PC-9 (cell line): Measurements from ENCODE around the gene ERBB4.

Source experiments
- EZH2 ChIP-seq: fragments of 200-600 bp; sonication (generic); IDR thresholded peaks from 2 replicates; pipeline ENCODE4 v1.8.0; 2017; ENCODE audit warnings: antibody characterized with exemption, low read depth
- TF ChIP-seq, protein P1 (sequence below): fragments of 200-600 bp; sonication (generic); conservative IDR thresholded peaks from 2 replicates; pipeline ENCODE4 v1.6.1; 2017; ENCODE audit warnings: mixed run types, antibody characterized with exemption, mild to moderate bottlenecking, moderate library complexity

DNA sequence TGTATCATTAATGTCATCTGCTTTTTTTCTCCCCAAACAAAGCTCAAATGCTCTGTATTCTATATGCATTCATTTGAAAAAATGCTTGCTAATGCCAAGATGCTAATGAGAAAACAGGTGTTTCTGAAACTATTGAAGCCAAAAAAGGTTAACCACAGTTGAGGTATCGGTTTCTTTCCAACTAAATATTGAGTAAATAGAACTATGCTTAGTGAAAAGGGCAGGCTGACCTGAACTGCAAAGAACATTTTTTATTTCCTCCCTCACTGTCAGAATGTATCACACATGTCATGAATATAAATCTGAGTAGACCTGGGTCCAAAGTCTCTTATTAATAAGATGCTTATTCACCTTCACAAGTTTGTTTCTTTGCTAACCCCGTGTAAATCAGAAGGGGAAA lies 1115.6 kb downstream of the ERBB4 start:
- TF ChIP-seq, protein P1, sequence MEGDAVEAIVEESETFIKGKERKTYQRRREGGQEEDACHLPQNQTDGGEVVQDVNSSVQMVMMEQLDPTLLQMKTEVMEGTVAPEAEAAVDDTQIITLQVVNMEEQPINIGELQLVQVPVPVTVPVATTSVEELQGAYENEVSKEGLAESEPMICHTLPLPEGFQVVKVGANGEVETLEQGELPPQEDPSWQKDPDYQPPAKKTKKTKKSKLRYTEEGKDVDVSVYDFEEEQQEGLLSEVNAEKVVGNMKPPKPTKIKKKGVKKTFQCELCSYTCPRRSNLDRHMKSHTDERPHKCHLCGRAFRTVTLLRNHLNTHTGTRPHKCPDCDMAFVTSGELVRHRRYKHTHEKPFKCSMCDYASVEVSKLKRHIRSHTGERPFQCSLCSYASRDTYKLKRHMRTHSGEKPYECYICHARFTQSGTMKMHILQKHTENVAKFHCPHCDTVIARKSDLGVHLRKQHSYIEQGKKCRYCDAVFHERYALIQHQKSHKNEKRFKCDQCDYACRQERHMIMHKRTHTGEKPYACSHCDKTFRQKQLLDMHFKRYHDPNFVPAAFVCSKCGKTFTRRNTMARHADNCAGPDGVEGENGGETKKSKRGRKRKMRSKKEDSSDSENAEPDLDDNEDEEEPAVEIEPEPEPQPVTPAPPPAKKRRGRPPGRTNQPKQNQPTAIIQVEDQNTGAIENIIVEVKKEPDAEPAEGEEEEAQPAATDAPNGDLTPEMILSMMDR, result no peak
- TF ChIP-seq EZH2, result no peak
